22Rv1 (cell line): ENCODE measurements around the gene PTGFR.

Experiments
- CTCF ChIP-seq: fragments of 450-650 bp; IDR thresholded peaks from 2 replicates; pipeline ENCODE4 v1.5.1; 2017; ENCODE audit warnings: mild to moderate bottlenecking
- ZFX ChIP-seq: fragments of 450-650 bp; IDR thresholded peaks from 2 replicates; pipeline ENCODE4 v1.6.1; 2017; ENCODE audit warnings: antibody characterized with exemption, borderline replicate concordance

- no peak for TF ChIP-seq CTCF
- no peak for TF ChIP-seq ZFX
These were observed 28.7 kb downstream of the PTGFR start for GRCh38 chr1:78519446-78519845.
